HG03520 (cell line): ENCODE measurements around the gene RIN1.

ENCODE experiments used
- ATAC-seq: cut with Tn5 transposase; IDR thresholded peaks from one replicate; pipeline ENCODE4 v1.9.1; 2021; ENCODE audit warnings: mild to moderate bottlenecking, moderate library complexity; ENCODE audit not compliant: unreplicated experiment

The RIN1 gene

GRCh38 chr11:66302656-66303055, 33.6 kb downstream of the RIN1 start:
- ATAC-seq, result no peak

DNA sequence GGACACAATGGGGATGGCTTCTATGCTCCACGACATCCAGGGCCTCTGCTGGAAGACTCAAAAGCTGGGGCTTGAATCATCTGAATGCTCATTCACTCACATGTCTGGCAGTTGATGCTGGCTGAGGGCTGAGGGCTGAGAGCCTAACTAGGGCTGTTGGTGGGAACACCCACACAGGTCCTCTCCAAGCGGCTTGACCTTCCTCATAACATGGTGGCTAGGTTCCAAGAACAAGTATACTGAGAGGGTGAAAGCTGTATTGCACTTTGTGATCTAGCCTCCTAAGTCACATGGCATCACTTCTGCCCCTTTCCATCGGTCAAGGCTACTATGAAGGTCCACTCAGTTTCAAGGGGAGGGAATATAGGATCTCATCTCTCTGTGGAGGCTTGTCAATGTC, 37.0 kb downstream of the RIN1 start:
- no peak for ATAC-seq

DNA sequence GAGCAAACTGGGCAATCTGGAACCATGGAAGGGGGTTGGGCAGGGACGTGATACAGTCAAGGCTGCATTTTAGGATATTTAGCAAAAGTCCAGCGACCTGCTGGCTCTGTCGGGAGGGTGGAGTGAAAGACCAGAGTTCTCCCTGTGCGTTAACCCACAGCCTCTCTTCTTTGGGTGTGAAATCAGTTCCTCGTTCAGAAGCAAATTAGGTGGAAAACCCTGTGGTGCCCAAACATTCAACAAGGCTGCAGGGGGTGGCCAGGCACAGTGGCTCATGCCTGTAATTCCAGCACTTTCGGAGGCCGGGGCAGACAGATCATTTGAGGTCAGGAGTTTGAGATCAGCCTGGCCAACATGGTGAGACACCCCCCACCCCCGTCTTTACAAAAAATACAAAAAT, 38.6 kb downstream of the RIN1 start:
- ATAC-seq, result no peak

- ATAC-seq, result no peak
Observed at GRCh38 chr11:66294626-66295620, 41.3 kb downstream of the RIN1 start.

GRCh38 chr11:66293777-66294625, 42.2 kb downstream of the RIN1 start:
- no peak for ATAC-seq

DNA sequence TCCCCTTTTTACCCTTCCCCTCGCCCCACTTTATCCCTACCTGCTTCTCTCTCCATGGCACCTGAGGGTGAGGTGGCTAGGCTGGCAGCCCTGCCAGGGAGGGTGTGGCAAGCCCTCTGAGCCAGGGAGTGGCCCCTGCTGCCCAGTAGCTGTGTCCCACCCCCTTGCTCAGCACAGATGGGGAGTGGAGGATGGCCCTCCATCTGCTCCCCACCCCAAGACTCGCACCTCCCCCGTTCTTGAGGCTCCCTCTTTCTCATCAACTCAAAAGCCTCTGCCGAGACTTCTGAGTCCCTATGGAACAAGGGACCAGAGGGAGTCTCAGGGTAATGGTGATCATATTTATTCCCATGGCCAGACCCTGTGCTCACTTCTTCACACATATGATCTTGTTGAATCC, 42.9 kb downstream of the RIN1 start:
- ATAC-seq, result no peak

DNA sequence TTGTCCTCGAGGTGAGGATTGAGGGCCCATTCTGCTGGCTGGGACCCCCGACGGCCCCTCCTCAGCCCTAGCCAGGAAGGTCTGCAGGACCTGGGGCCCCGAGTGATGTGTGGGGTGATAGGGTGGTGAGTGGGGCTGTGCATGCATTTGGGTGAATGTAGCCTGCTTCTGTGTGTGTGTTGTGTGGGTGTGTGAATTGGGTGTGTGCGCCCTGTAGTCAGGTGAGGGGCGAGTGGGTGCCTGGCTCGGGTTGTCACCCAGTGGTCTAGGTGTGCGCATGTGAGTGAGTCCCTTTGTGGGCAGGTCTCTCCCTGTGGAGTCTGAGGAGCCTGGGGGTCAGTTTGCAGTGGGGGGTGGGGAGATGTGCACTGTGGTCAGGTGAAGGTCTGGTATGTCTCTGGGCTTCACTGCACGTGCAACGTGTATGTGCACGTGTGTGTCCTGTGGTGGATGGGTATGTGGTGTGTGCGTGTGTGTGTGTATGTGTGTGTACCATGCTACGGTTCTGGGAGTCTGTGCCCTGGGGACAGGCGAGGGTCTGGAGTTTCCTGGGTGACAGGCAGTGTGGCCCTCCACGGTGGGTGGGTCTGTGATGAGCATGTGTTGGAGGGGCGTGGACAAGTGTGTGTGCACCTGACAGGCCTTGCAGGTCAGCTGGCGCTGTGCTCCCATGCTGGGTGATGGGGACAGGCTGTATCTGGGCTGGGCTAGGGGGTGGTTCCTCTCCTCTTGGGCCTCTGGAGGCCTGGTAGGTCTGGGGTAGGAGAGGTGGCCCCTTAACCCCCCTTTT, 43.5 kb downstream of the RIN1 start:
- no peak for ATAC-seq

DNA sequence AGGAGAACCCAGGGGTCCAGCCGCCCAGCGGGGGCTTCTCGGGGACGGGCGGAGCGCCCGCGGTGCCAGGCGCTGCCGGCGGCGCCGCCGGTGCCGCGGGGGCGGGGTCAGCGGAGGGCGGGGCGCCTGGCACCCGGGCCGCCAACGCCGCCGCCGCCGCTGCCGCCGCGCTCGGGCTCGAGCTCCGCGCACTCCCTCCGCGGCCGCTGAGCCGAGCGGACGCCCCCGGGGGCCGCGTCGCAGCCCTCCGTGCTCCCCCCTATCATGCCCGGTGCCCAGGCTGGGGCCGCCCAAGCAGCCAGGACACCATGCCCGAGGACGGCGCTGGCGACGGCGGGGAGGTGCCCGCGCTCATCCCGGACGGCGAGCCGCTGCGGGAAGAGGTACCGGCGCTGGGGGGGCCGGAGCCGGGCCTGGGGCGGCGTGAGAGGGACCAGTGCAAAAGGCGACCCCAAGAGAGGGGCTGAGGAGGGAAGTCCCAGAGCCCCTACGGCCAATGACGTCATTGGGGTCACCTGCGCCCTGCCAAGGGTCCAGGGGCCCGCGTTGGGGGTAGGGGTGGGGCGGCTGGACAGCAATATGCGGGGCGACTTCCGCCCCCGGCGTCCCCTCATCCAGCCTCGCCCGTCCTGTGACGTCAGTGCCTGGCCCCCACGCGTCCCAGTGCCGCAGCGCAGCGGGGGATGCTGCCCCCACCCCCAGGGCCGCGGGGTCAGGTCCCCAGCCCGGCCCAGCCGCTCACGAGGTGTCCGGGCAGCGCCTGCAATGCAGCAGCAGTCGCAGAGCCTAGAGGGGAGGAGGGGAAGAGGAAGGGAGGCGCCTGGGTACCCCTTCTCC, 44.3 kb downstream of the RIN1 start, which contains the start of gene TMEM151A:
Gene TMEM151A (plus strand): TSS at position 189 of the 837 bp plus-strand sequence. CDS start 120 bp downstream, at position 309.
- ATAC-seq, result no peak

- ATAC-seq, result no peak
Observed at GRCh38 chr11:66291303-66291705, 44.9 kb downstream of the RIN1 start.

- no peak for ATAC-seq
Observed at GRCh38 chr11:66290330-66290621, 46.0 kb downstream of the RIN1 start.

DNA sequence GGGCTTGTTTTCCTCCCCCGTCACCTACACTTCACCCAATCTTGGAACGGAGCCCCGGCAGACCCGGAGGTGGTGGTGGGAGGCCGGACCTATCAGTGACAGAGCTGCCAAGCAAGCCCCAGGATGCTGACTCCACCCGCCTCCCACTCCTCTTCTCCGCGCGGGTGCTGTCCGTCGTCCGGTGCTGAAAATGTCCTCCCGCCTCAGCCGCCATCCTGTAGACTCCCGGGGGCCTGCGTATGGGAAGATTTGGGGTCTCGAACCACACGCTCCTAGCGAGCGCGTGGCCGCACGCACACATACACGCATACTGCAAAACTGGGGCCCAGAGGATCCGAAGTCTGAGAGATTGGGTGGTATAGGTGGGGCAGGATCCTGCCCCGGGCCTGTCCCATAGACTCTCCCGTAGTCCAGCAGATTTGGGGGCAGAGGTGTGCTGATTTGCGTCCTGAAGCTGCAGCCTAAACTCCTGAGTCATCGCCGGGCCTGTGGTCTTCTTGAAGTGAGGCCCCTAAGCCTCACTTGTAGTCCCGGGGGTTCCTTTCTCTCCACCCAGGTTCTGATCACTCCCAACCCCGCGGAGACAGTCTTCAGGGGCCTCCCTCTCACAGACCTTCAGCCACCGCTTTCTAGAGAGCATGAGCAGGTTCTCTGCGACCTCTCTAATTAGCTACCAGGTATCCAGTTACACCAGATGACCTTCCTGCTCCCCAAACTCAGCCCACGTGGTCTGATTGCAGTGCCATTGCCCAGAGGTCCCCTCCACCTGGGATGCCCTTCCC, 46.5 kb downstream of the RIN1 start:
- peak; percentile 35 for ATAC-seq

- ATAC-seq, result peak; percentile 86
Observed at GRCh38 chr11:66288671-66289547, 47.3 kb downstream of the RIN1 start, which contains the start of gene YIF1A. Gene YIF1A (minus strand): TSS chr11:66289143. CDS start chr11:66288985, 158 bp downstream.

GRCh38 chr11:66287889-66288670, 48.2 kb downstream of the RIN1 start:
- no peak for ATAC-seq

DNA sequence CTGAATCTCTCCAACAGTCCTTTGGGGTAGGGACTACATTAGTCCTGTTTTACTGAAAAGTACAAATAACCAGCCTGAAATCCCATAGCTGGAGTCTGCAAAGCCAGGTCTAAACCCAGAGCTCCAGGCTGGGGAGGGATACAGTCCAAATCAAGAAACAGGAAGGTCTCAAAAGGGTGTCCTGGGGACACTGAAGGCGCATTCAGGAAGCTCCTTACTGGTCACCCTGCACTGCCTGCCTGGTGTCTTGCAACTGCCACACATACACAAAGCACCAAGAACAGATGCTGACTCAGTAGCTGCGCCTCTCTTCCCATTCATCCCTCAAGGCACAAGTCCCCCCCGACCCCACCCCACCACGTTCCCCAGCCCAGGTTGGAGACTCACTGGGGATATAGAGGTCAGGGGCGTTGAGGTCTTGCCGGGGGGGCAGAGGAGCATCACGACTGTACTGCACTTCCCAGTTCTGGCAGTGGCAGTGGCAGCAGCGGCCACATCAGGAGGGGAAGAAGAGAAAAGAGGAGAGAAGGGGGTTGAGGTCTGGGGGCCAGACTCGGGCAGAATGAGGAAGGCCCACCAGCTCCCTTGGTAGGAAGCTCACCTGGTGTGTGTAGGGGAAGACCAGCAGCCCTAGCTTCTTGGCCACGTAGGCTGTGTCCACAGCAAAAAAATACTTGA, 48.9 kb downstream of the RIN1 start:
- no peak for ATAC-seq

- no peak for ATAC-seq
Observed at GRCh38 chr11:66286699-66287098, 49.5 kb downstream of the RIN1 start.

DNA sequence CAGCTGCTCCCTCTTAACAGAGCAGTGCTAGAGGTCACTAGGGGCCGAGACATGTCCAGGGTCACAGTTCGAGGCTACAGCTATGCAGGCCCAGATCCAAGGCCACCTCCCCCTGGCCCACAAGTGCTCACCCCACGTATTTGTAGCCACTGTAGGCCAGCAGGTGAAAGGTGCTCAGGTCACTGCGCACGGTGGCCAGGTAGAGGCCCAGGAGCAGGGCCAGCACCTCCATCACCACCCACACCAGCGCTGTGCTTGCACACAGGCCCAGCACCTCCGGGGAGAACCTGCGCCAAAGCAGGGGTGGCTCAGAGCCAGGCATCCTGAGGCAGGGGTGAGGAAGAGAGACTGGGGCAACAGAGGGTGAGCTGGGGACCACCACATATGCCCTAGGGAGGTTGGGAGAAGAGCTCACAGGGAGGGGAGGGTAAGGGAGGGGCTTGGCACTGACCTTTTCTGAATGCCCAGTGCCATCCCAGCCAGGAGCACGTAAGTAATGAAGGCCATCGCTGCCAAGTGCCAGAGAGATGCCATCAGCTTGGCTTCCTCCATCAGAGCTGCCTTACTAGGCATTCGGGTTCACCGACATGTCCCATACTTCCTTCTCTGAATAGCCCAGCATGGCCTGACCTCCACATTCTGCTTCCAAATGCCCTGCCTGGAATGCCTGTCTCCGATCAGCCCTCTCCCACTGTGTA, 50.8 kb downstream of the RIN1 start:
- ATAC-seq, result no peak
